Measurements from ENCODE around the gene CCND2.

The CCND2 gene

GRCh38 chr12:4277857-4278256 lies 4.3 kb downstream of the CCND2 start:
- DNase-seq: no peak

- DNase-seq: no peak
These were observed 5.0 kb downstream of the CCND2 start for GRCh38 chr12:4278329-4279197.

DNA sequence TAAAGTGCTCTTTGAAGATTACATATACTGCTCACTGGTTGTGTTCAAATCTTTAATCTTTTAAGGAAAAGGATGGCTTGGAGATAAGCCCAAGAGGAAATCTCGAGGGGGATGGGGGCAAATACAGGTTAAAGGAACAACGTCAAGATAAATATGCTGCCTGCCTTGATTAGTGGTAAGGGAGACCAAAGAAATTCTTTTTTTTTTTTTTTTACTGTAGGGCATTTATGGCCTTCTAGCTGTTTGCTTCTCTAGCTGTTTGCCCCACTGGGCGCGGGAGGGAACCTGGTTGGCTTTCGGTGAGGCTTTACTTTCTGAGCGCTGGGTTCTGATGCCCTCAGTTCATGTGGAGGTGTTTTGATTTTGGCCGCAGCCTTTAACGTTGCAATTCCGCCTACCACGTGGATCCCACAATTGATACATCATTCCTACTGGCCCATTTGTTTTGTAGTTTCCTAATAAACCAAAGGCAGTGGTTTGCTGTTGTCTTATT lies 5.7 kb downstream of the CCND2 start:
- DNase-seq: no peak

- DNase-seq: no peak
These were observed 7.0 kb downstream of the CCND2 start for GRCh38 chr12:4280351-4281163.

DNA sequence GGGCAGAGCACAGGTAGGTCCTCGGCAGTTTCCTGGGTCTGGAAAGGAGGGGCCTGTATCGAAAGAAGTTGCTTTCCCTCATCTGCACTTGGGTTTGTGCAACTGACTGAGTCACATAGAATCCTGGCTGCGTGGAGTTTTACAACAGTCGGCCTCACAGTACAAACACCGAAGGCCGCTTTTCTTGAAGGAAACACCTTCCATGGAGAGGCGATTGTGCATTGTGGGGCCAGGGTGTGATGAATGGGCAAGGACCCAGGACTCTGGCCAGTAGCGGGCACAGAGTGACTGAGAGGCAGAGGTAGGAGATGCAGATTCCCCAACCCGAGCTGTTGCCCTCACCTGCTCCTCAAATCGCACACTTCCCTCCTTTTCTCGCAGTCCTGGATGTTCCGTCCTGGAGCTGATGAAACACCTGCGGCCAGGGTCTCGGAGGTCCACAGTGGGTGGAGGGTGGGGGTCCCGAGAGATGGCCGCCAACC lies 7.7 kb downstream of the CCND2 start:
- DNase-seq: no peak

- no peak for DNase-seq
These were observed 8.7 kb downstream of the CCND2 start for GRCh38 chr12:4282103-4282891.

DNA sequence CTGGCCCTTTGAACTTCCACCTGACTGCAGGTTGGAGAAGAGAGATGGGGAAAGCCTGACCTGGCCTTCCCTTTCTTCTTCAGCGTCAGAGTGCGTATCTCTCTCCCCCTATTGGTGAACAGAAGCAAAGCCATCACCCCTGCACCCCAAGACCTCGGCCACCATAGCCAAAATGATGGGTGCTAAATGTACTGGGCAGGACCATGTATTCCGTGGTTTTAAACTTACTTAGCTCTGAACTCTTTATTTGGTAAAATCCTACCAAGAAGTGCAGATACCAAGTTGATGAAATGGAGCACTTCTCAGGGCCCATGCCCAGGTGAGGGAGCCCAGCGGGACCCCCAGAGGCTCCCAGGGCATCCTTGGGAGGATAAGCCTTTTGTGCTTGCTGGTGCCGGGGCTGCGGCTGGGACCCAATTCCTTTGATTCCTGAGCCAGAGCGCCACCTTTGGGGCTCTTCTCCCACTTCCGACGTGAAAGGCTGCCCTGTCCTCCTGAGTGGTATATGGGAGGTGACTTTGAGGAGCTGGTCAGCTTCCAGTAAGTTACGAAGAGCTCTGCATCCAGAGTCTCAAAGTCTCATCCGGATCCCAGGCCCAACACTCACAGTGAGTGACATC lies 9.4 kb downstream of the CCND2 start:
- no peak for DNase-seq

GRCh38 chr12:4283512-4284255 lies 10.1 kb downstream of the CCND2 start:
- no peak for DNase-seq

GRCh38 chr12:4284306-4284705 lies 10.7 kb downstream of the CCND2 start:
- no peak for DNase-seq

- DNase-seq: no peak
These were observed 11.5 kb downstream of the CCND2 start for GRCh38 chr12:4285070-4285469.

GRCh38 chr12:4286228-4286627 lies 12.7 kb downstream of the CCND2 start:
- no peak for DNase-seq

- DNase-seq: no peak
These were observed 13.3 kb downstream of the CCND2 start for GRCh38 chr12:4286771-4287317.

DNA sequence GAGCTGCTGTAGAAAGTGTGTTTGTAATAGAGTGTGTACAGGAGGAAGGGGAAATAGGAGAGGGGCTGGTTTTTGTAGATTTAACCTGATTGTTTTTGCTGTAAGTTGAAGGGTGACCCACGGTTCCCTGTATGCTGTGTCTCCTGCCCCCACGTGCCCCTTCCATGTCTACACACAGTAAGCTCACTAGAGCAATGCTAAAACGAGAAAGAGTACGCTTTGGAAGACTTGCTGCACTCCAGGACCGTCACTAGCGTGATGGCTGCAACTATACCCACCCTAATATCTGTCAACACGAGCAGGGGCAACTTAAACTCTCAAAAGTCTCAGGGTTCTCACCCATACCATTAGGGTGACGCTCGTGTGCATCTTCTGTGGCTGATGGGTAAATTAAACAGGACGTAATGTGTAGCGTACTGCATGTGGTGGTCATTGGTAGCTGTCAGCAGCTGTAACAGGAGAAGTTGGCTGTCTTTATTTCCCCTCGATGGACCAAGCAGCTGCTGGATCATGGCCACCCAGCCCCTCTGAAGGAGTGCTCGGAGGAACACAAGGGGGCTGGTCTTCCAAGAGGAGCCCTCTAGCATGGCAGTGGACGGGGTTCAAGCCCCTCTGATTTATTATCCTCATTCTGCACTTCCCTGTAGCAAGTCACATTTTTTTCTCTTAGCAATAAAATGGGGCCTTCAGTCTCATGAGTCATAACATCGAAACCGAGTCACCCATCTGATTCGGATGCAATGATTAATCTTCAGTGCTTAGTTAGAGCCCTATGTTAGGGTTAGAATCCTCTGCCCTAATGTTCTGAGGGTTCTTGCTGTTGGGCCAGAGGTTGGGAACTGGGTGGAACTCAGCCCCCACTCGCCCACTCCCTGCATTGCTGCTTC lies 14.0 kb downstream of the CCND2 start:
- DNase-seq: no peak

- no peak for DNase-seq
These were observed 15.0 kb downstream of the CCND2 start for GRCh38 chr12:4288296-4289131.

DNA sequence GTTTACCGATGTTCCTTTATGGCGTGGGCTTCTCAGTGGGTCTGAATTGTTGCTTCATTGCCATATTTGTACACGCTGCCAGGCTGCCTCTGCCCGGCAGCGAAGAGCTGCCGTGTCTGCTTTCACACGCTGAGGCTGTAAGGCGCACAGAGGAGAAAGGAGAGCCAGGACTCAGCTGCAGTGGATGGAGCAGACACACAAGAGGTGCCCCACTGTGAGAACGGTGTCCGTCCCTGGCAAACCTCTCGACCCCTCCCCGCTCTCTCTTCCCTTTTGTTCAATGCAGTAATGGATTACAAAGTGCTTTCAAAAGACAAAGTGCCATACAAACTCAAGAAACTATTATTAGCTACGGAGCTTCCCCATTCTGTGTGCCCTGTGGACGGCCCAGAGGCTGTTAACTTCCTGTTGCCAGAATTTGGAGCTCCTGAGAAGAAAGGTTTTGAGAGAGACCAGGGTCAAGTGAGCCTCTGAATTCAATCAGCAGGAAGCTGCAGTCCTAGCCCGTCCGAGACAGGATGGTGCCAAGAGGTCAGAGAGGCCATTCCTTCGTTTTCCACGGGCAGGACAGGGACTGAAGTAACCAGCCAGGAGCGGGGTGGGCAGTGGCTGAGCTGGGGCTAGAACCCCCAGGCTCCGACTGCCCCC lies 15.8 kb downstream of the CCND2 start:
- DNase-seq: no peak

- DNase-seq: no peak
These were observed 16.6 kb downstream of the CCND2 start for GRCh38 chr12:4289998-4290790.

DNA sequence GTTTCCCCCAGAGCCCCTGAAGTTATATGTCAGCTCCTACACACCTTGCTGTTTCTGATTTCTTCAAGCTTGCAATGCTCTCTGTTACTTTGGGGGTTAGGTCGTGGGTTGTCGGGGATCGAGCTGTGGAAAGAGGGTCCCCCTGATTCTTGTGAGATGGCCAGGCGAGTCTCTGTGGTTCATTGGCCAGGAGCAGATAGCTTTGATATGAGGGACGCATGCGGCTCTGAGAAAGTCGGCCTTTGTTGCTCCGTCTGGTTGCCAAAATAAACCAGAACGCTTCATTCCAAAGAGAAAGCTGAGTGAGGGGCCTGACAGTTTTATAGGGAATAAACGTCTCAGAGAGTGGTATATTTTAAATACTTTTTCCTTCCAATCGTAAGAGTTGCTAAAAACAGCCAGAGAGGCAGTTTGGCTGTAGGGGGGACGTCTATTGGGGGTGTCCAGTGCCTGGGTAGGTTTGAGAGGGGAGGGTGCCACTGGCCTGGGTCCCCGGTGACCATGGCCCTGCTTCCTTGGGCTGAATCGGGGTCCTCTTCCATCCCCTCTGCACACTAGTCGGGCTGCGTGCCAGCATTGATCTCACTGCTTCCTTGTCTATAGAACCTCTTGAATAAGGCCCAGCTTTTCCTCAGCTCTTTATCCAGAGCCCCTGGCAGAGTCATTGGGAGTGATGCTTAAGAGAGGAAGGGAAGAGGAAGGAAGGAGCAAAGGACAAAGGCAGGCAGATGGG lies 18.9 kb downstream of the CCND2 start:
- no peak for DNase-seq

All from GF-D8 (cell line).